Uterus (tissue), 4 donors: ENCODE data around the gene CACNA2D4. TPM values are rescaled to one million over a fixed set of nuclear protein-coding genes. Genes with fewer than 3 reads are reported as not detected.

Source experiments
- DNase-seq, 2 donors: peaks; one replicate each; pipeline ENCODE4 v3.0.0-alpha.2; 2019 to 2020
- H3K27ac ChIP-seq, 2 donors: fragments of 200-600 bp; sonication (generic); 1 replicate in 1 of 2; 2 replicates in 1 of 2; pipeline ENCODE4 v1.5.1; 2016 to 2018
- H3K27me3 ChIP-seq, 2 donors: fragments of 200-600 bp; sonication (generic); one replicate each; pipeline ENCODE4 v1.5.1; 2018 to 2019; ENCODE audit warnings: control low read depth in 1 of 2
- H3K36me3 ChIP-seq, 2 donors: fragments of 200-600 bp; sonication (generic); one replicate each; pipeline ENCODE4 v1.5.1; 2019; ENCODE audit warnings: control low read depth in 1 of 2
- H3K4me1 ChIP-seq, 2 donors: fragments of 200-600 bp; sonication (generic); one replicate each; pipeline ENCODE4 v1.5.1; 2018 to 2019; ENCODE audit warnings: control low read depth in 1 of 2
- H3K4me3 ChIP-seq, 2 donors: fragments of 200-600 bp; sonication (generic); 1 replicate in 1 of 2; 2 replicates in 1 of 2; pipeline ENCODE4 v1.5.1; 2018 to 2019; ENCODE audit warnings: mild to moderate bottlenecking in 1 of 2
- H3K9me3 ChIP-seq, 2 donors: fragments of 200-600 bp; sonication (generic); one replicate each; pipeline ENCODE4 v1.5.1; 2019; ENCODE audit warnings: control low read depth in 1 of 2
- POLR2A ChIP-seq, 2 donors: fragments of 450-650 bp; IDR thresholded peaks; one replicate each; pipeline ENCODE4 v1.6.1; 2016; ENCODE audit warnings: antibody characterized with exemption in 2 of 2, mild to moderate bottlenecking in 1 of 2, moderate library complexity in 1 of 2
- intact Hi-C: fragments of 100-400 bp; cut with DNase I; formaldehyde crosslinking; loops from one replicate; pipeline ENCODE4 v1.15.1; 2023; ENCODE audit warnings: low total_unique reads
- total RNA-seq, 4 donors: library from RNA; depleted of rRNA in 3 of 4; stranded (reverse); fragments of >200 nt in 3 of 4; gene quantifications; one replicate each; pipeline versions ENCODE4 v1.1.0 to v1.2.4, GENCODE V29; 2014 to 2023
- TF ChIP-seq, protein P1 (sequence below), 4 experiments: fragments of 200-600 bp in 2 of 4; fragments of 450-650 bp in 2 of 4; sonication (generic) in 2 of 4; IDR thresholded peaks; one replicate each; pipeline ENCODE4 v1.5.1; 2016 to 2019; ENCODE audit warnings: antibody characterized with exemption in 4 of 4, mild to moderate bottlenecking in 2 of 4, moderate library complexity in 1 of 4
- donor health status: DM: yes; HTN: yes; CAD: no.

Gene CACNA2D4
- total RNA-seq, 4 donors from 2014 or later: 2.6 to 4.1 (median 4.0) TPM; not detected in 1

- H3K4me3 ChIP-seq: no peak overlapping the region
- intact Hi-C loops: no loop called here
- H3K9me3 ChIP-seq: no peaks in the 10 kb centered on the region
- H3K27ac ChIP-seq: no peak overlapping the region
- no peaks in the 10 kb centered on the region for H3K27me3 ChIP-seq
- no peak for TF ChIP-seq POLR2A (IDR thresholded peaks at IDR 0.05)
- TF ChIP-seq, protein P1, sequence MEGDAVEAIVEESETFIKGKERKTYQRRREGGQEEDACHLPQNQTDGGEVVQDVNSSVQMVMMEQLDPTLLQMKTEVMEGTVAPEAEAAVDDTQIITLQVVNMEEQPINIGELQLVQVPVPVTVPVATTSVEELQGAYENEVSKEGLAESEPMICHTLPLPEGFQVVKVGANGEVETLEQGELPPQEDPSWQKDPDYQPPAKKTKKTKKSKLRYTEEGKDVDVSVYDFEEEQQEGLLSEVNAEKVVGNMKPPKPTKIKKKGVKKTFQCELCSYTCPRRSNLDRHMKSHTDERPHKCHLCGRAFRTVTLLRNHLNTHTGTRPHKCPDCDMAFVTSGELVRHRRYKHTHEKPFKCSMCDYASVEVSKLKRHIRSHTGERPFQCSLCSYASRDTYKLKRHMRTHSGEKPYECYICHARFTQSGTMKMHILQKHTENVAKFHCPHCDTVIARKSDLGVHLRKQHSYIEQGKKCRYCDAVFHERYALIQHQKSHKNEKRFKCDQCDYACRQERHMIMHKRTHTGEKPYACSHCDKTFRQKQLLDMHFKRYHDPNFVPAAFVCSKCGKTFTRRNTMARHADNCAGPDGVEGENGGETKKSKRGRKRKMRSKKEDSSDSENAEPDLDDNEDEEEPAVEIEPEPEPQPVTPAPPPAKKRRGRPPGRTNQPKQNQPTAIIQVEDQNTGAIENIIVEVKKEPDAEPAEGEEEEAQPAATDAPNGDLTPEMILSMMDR (IDR thresholded peaks at IDR 0.05): no peak
- no peak for DNase-seq
- no peaks in the 10 kb centered on the region for H3K36me3 ChIP-seq
- H3K4me1 ChIP-seq: no peaks in the 10 kb centered on the region
Measured at GRCh38 chr12:1815814-1816729, 102.4 kb downstream of the CACNA2D4 start.

- Histone ChIP-seq H3K27ac (no peak overlapping the region), H3K4me1 (no peaks in the 10 kb centered on the region), H3K36me3 (no peaks in the 10 kb centered on the region), H3K27me3 (no peaks in the 10 kb centered on the region), H3K9me3 (no peaks in the 10 kb centered on the region), H3K4me3 (no peak overlapping the region)
- intact Hi-C loops: no loop called here
- TF ChIP-seq POLR2A (IDR thresholded peaks at IDR 0.05): no peak
- TF ChIP-seq, protein P1 (IDR thresholded peaks at IDR 0.05): no peak
- no peak for DNase-seq
Measured at GRCh38 chr12:1815108-1815507, 103.3 kb downstream of the CACNA2D4 start.

- Histone ChIP-seq H3K27me3 (no peaks in the 10 kb centered on the region), H3K36me3 (no peaks in the 10 kb centered on the region), H3K27ac (no peak overlapping the region), H3K4me1 (no peaks in the 10 kb centered on the region), H3K4me3 (no peak overlapping the region), H3K9me3 (no peaks in the 10 kb centered on the region)
- intact Hi-C loops: no loop called here
- TF ChIP-seq, protein P1 (IDR thresholded peaks at IDR 0.05): no peak
- no peak for TF ChIP-seq POLR2A (IDR thresholded peaks at IDR 0.05)
- DNase-seq: no peak
Measured at GRCh38 chr12:1814266-1814665, 104.2 kb downstream of the CACNA2D4 start.

DNA sequence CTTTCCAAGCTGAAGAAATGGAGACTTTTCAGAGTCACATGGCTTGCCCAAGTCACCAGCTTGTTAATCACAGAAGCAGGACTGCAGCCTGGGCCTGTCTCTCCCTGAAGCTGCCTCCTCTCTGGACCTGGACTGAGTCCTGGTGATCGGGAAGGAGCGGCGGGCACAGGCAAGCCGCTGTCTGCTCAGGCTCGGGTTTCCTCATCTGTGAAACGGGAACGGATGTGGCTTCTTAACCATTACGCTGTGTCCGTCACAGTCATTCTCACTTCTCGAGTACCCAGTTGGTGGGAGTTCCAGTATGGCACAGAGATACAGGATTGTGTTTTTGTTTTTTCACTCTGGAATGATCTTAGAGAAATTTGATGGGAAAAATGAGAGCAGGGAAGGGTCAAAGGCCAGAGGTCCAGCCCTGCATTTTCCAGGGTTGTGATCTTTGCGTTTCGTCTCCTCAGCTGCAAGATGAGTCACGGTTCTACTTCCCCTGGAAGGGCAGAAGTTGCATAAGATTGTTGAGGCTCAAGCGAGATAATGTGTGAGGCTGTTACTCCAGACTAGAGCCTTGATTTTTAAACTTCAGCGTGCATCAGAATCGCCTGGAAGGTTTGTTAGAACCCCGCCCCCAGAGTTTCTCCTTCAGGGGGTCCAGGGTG, 105.7 kb downstream of the CACNA2D4 start:
- H3K27me3 ChIP-seq: no peaks in the 10 kb centered on the region
- peak overlapping the region in 1 of 2 donors; percentile 37 for H3K27ac ChIP-seq
- H3K4me1 ChIP-seq: no peaks in the 10 kb centered on the region
- no peak overlapping the region for H3K4me3 ChIP-seq
- intact Hi-C loops: no loop called here
- no peaks in the 10 kb centered on the region for H3K36me3 ChIP-seq
- DNase-seq: no peak
- H3K9me3 ChIP-seq: no peaks in the 10 kb centered on the region
- TF ChIP-seq, protein P1 (IDR thresholded peaks at IDR 0.05): no peak
- TF ChIP-seq POLR2A (IDR thresholded peaks at IDR 0.05): no peak

DNA sequence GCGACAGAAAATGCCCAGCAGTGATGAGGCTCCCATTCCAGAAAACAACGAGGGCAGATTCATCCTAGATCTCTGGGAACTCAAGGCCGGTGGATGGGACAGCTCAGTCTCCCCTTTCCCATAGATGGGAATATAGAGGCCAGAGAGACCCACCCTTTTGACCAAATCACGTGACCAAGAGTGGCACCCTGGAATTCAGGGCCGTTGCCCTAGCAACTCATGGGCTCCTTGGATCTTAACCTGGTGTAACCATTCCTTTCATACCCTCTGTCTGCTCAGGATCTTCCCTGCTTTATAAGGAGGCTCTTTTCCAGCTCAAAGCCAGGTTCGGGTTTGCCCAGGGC, 106.5 kb downstream of the CACNA2D4 start:
- no peak overlapping the region for H3K4me3 ChIP-seq
- H3K36me3 ChIP-seq: no peaks in the 10 kb centered on the region
- no peak for DNase-seq
- no peaks in the 10 kb centered on the region for H3K4me1 ChIP-seq
- peak overlapping the region in 1 of 2 donors; percentile 37 for H3K27ac ChIP-seq
- H3K27me3 ChIP-seq: no peaks in the 10 kb centered on the region
- intact Hi-C loops: no loop called here
- H3K9me3 ChIP-seq: no peaks in the 10 kb centered on the region
- TF ChIP-seq POLR2A (IDR thresholded peaks at IDR 0.05): no peak
- TF ChIP-seq, protein P1 (IDR thresholded peaks at IDR 0.05): no peak
